ENCODE data around the gene SMG9. TPM values are rescaled to one million over a fixed set of nuclear protein-coding genes. Genes with fewer than 3 reads are reported as not detected.

The SMG9 gene
- total RNA-seq, 1 experiment from 2014 or later, result 17.3 TPM

DNA sequence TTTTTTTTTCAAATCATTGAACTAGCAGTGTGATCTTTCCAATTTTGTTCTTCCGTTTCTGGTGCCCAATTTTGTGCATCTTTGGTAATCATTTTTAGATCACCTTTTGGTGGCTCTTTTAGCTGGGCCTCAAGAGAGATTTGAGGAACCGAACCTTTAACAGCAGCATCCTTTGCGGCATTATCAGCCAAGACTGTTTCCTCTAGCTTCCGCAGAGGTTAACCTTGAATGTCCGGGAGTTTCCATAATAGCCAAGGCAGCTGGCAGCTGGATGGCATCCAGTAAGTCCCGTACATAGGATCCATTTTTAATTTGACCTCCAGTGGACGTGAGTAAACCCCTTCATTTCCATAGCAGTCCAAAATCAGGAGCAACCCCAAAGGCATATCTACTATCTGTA is 29.3 kb downstream of the SMG9 start:
- DNase-seq (ENCODE audit: low read depth), result no peak

DNA sequence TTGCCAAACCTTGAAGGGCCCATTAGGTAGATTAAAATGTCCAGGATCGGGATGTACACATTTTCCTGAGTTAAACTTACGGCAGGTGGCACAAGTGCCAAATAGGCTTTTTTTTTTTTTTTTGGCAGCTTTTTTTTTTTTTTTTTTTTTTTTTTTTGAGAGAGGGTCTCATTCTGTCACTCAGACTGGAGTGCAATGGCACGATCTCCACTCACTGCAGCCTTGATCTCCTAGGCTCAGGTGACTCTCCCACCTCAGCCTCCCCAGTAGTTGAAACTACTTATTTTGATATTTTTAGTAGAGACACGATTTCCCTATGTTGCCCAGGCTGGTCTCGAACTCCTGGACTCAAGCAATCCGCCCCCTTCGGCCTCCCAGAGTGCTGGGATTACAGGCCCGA is 29.9 kb downstream of the SMG9 start:
- no peak for DNase-seq (ENCODE audit: low read depth)

DNA sequence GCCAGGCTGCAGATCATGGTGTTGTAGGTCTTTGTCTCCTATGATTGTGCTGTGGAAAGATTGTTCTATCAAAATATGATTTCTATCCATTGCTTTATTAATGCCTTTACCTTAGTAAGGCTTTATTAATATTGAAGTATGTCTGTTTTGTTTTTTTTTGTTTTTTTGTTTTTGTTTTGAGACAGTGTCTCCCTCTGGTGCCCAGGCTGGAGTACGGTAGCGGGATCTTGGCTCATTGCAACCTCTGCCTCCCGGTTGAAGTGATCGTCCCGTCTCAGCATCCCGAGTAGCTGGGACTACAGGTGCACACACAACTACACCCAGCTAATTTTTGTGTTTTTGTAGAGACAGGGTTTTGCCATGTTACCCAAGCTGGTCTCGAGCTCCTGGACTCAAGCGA is 31.2 kb downstream of the SMG9 start:
- DNase-seq (ENCODE audit: low read depth), result no peak

DNA sequence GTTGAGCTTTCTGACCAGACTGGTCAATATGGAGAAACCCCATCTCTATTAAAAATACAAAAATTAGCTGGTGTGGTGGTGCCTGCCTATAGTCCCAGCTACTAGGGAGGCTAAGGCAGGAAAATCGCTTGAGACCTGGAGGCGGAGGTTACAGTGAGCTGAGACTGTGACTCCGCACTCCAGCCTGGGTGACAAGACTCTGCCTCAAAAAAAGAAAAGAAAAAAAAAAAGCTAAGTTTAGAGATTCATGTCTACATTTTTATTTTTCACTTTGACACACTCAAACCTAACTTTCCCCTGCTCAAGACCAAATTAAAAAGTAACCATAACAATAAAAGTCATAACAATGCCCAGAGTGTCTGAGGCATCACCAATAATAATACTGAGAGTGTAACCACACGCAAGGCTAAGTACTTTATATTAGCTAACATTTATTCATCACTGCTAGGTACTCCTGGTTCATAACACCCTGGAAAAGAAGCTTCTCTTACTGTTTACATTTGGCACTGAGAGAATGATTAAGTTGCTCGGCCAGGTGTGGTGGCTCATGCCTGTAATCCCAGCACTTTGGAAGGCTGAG is 33.2 kb downstream of the SMG9 start:
- DNase-seq (ENCODE audit: low read depth), result no peak

DNA sequence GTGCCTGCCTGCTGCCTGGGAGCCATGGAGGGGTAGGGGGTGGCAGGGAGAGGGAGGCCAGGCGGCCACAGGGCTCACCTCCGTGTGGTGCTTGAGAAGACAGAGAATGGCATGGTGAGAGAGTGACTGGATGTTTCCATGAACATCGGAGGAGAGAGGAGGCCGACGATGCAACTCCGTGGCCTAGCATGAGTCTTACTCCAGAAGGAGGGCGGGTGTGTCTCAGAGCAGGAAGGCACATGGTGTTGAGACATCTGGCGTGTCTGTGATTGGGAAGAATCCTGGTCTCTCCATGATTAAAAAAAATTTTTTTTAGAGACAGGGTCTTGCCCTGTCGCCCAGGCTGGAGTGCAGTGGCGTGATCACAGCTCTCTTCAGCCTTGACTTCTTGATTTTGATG is 33.8 kb downstream of the SMG9 start:
- DNase-seq (ENCODE audit: low read depth), result no peak

DNA sequence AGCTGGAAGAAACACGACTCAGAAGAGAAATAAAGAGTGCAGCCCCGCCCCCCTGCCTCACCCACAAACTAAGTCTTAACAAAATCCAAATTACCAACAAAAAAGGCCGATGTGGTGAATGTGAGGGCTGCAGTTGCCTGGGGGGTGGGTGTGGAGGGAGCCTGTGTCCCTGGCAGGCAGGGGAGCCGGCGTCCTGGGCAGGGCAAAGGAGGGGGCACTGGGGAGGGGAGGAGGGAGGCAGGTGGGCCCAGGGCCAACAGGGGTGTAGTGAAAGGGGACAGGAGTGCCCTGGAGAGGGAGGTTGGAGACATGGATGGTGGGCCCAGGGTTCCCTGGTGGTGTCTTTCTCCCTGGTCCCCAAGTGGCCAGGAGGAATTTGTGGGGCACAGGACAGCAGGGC is 34.8 kb downstream of the SMG9 start:
- no peak for DNase-seq (ENCODE audit: low read depth)

DNA sequence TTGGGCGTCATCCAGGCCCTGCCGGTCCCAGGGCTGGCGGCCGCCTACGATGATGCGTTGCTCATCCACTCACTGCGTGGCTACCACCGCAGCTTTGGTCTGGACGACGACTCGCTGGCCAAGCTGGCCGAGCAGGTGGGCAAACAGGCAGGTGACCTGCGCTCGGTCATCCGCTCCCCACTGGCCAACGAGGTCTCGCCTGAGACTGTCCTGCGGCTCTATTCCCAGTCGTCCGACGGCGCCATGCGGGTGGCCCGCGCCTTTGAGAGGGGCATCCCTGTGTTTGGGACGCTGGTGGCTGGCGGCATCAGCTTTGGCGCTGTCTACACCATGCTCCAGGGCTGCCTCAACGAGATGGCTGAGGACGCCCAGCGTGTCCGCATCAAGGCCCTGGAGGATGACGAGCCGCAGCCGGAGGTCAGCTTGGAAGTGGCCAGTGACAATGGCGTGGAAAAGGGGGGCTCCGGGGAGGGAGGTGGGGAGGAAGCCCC is 35.3 kb downstream of the SMG9 start:
- DNase-seq (ENCODE audit: low read depth), result no peak

DNA sequence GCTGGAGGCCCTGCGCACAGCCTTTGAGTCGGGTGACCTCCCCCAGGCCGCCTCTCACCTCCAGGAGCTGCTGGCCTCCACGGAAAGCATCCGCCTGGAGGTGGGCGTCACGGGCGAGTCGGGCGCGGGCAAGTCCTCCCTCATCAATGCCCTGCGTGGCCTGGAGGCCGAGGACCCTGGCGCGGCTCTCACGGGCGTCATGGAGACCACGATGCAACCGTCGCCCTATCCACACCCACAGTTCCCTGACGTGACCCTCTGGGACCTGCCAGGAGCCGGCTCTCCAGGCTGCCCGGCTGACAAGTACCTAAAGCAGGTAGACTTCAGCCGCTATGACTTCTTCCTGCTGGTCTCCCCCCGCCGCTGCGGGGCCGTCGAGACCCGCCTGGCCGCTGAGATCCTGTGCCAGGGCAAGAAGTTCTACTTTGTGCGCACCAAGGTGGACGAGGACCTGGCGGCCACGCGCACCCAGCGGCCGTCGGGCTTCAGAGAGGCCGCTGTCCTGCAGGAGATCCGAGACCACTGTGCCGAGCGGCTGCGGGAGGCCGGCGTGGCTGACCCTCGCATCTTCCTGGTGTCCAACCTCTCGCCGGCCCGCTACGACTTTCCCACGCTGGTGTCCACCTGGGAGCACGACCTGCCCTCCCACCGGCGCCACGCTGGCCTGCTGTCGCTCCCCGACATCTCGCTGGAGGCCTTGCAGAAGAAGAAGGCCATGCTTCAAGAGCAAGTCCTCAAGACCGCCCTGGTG is 36.0 kb downstream of the SMG9 start:
- no peak for DNase-seq (ENCODE audit: low read depth)

DNA sequence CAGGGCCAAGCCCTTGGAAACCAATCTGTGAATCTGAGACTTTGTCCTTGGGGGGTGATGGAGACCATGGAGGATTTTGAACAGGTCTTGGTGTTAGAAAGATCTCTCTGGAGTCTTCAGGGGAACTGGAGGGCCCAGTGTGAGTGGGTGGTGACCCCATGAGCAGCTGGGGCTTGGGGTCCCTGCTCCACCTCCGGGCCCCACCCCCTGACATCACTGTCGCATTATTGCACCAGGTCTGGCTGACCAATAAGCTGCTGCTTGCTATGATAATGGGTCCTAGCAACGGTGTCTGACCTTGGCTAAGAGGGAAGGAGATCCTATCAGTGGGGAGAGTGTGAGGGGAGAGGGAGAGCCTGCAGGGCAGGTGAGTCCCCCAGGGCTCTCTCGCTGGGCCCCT is 39.0 kb downstream of the SMG9 start, which contains the start of gene IRGC:
IRGC (plus strand) TSS at position 301 of the 400 bp plus-strand sequence. CDS start 2,483 bp downstream, outside the sequence.
- no peak for DNase-seq (ENCODE audit: low read depth)

DNA sequence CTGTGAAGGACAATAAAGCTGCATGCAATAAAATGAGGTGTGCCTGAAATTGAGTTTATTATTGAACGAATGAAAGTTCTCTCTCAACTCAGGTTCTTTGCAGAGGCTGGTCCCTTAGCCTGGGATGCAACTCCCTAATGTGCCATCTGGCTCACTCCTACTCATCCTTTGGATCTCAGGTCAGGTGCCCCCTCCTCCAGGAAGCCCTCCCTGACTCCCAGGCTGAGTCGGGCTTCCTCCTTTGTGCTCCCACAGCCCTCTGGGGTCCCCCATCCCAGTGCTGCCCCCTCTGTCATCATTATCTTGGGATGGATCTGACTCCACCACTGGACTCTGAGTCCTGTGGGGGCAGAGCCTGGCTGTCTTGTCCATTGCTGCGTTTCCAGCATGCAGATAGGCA is 41.6 kb downstream of the SMG9 start:
- no peak for DNase-seq (ENCODE audit: low read depth)

DNA sequence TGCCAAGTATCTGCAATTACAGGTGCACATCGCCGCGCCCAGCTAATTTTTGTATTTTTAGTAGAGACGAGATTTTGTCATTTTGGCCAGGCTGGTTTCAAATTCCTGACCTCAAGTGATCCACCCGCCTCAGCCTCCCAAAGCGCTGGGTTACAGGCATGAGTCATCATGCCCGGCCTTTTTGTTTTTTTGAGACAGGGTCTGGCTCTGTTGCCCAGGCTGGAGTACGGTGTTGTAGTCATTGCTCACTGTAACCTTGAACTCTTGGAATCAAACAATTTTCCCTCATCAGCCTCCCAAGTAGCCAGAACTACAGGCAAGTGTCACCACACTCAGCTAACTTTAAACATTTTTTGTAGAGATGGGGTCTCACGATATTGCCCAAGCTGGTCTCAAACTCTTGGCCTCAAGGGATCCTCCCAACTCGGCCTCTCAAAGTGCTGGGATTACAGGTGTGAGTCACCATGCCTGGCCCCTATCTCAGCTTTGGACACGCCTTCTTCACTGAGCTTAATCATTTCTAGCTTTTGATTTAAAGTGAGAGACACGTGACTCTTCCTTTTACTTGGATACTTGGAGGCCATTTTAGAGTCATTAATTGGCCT is 42.9 kb downstream of the SMG9 start:
- DNase-seq (ENCODE audit: low read depth), result no peak

DNA sequence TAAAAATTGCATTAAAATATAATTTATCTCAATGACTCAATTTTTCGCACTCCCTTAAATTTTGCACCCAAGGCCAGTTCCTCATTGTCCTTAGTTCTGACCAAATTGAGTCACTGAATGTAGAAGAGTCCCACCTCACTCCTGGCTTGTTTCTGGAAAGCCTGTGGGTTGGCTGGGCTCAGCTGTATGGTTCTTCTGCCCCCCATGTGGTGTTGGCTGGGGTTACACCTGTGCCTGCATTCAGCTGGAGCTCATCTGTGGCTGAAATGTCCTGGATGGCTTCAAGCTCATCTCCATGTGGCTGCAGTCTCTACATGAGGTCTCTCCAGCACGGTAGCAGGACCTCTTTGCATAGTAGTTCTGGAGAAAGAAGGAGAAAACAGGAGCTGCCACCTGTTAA is 46.0 kb downstream of the SMG9 start:
- DNase-seq (ENCODE audit: low read depth), result no peak

DNA sequence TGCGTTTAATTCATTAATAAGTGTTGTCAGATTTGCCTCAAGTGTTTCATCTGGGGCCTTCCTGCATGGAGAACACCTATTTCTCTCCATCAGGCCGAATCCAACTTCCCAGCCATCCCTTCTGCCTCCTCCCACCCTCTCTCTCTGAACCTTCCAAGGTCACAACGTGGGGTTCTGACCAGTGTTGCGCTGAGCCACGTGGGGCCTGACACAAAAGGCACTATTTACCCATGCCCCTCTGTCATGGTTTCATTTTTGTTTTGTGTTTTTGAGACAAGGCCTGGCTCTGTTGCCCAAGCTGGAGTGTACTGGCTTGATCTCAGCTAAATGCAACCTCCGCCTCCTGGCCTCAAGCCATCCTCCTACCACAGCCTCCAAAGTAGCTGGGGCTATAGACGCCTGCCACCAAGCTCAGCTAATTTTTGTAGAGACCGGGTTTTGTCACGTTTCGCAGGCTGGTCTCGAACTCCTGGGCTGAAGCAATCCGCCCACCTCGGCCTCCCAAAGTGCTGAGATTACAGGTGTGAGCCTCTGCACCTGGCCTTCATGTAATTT is 47.5 kb downstream of the SMG9 start:
- no peak for DNase-seq (ENCODE audit: low read depth)

DNA sequence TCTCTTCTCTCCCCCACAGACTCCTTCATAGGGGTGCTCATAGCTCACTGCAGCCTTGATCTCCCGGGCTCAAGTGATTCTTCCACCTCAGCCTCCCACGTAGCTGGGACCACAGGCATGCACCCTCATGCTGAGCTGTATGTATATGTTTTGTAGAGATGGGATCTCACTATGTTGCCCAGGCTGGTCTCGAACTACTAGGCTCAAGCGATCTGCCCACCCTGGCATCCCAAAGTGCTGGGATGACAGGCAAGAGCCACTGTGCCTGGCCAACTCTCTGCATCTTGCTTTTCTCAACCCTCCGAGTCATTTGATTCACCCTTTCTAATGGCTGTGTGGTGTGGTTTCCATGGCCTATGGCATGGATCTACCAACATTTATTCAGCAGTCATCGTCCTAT is 49.0 kb downstream of the SMG9 start:
- no peak for DNase-seq (ENCODE audit: low read depth)

DNA sequence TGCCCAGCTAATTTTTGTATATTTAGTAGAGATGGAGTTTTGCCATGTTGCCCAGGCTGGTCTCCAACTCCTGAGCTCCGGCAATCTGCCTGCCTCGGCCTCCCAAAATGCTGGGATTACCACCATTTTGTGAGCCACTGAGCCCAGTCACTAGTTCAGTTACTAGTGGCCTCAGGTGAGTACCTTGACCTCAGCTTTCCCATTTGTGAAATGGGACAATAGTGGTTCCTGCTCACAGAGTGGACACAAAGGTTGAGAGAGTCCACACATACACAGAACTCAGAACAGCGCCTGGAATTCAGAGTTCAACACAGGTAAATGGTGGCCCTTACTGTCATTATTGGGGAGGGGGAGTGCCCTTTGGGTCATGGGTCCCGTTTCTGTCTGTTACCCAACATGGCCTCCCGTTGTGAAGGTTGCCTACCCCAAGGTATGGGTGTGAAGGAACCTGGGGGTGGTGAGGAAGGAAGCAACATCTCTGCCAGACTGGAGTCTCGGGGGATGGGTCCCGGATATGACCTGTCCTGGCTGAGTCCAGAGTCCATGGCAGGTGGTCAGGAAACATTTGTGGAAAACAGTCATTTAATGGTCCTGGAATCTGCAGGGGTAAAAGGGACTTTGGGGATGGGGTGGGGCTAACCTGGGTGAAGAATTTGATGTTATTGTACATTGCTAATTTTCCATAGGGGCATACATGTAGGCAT is 50.6 kb downstream of the SMG9 start:
- no peak for DNase-seq (ENCODE audit: low read depth)

DNA sequence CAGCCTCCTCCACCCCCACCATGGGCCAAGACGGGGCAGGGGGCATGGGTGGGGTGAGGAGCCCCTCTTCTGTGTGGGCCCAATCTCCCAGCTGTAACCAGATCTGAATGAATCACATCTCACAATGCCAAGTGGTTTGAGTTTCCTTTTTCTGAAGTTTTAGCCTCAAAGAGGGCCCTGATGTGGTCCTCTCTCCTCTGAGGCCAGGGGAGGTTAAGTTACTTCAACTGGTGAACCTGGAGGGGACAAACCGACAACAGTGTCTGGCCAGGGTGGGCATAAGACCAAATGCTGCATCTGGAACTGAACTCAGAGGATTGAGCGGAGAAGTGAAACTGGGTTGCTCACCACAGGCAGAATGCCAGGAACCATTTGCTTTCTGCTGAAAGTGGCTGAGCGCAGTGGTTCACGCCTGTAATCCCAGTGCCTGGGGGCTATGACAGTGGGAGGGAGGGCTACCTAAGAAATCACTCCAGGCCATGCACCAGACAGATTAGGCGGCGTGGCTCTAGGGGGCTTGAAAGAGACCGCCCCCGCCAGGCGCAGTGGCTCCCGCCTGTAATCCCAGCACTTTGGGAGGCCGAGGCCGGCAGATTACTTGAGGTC is 54.3 kb downstream of the SMG9 start:
- no peak for DNase-seq (ENCODE audit: low read depth)

DNA sequence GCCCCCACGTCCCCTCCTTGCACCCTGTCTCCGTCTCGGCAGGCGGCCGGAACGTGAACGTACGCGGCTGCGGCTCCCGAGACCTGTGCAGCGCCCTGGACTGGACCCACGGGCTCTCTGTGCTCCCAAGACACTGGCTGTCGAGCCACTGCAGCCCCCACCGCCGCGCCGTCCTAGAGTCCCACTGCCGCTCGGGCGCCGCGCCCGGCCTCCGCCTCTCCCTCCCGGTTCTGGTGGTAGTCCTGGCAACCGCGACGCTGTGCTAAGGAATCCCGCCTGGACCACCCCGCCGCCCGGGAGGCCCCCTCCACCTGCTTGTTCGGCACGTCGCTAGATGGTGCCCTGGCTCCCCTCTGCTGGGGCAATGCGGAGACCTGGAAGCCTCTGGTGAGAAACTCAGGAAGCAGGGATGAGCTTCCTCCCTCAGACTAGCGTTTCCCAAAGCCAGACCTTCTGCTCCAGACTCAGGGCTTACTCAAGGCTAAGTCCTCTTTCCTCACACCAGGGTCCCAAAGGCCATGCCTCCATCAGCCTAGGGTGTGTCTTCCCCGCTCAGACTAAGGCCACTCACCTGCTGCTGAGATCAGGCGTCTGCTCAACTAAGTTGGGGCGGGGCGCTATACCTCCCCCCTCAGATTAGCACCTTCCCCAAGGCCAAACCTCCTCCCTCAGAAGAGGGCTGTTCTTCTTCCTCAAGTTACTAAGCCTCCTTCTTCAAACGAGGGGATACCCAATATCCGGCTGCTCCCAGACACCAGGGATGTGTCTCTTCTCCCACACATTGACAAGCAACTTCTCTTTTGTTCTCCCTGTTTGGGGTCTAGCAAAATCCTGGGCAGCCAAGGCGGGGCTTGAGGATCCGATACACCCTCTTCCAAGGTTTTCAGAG is 55.0 kb downstream of the SMG9 start:
- DNase-seq (ENCODE audit: low read depth), result no peak

DNA sequence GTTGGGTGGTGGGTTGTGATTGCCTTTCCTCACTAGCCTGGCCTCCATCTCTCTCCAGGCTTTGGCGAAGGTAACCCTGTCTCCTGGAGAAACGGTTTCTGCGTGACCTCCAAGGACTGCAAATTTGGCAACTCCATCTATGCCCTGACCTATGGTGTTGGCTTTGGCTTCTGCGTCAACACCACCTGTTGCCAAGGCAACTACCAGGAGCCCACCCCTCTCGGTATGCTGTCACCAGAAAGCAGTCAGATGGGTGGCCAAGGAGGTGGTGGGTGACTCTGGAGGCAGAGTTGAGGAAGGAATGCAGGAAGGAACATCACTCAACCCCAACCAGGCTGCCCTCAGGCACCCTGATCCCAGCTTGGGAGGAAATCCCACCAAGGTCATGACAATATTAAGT is 57.5 kb downstream of the SMG9 start:
- DNase-seq (ENCODE audit: low read depth), result no peak

DNA sequence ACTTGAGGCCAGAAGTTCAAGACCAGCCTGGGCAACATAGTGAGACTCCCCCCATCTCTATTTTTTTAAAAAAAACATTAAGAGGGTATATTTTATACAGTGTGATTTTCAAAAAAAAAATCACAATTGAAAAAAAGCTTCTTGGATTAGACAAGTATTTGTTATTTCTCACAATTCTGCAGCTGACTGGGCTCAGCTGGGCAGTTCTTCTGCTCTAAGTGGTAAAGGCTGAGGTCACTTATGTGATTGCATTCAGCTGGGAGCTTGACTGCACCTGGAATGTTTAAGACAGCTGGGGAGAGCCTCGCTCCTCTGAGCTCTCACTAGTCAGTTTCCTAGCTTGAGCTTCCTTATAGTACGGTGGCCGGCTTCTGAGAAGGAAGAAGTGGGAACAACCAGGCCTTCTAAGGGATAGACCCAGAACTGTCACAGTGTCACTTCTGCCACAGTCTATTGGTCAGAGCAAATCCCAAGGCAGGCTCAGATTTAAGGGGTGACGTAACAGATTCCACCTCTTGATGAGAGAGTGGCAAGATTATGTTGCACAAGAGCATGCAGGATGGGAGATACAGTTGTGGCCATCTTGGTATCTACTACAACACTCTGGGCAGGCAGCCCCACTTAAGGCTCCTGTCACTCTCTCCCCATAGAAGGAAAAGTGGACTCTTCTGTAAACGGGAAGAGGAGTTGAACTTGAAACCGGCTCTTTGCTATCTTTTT is 58.6 kb downstream of the SMG9 start:
- DNase-seq (ENCODE audit: low read depth), result no peak

DNA sequence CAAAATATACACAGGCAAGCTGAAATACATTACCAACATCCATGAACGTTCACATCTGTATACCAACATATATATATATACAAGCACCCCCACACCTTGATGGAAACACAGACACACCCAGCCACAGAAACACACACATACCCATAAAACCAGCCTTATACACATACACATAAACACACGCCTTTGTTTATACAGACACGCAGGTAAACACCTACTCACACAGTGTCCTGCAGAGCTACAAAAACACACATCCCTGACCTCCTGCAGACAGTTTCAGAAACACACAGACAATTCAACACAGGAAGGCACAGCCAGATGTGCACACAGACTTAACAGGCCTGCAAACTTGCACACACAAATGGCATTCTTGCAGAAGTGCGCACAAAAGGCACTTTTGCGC is 60.2 kb downstream of the SMG9 start:
- no peak for DNase-seq (ENCODE audit: low read depth)
